Right lobe of liver (tissue), 4 donors: ENCODE data around the gene CLDN18.

Experiments used
- POLR2A ChIP-seq: fragments of 450-650 bp; IDR thresholded peaks from one replicate; pipeline ENCODE4 v1.6.1; 2017; ENCODE audit warnings: antibody characterized with exemption, mild to moderate bottlenecking
- TF ChIP-seq, protein P1 (sequence below), 4 donors: fragments of 200-600 bp in 3 of 4; fragments of 450-650 bp in 1 of 4; IDR thresholded peaks; one replicate each; pipeline versions ENCODE4 v1.5.1 to v1.8.0; 2016 to 2022; ENCODE audit warnings: antibody characterized with exemption in 4 of 4, mild to moderate bottlenecking in 2 of 4
- donor health status: DM: no; HTN: no; CAD: no.
- donor health status: DM: no; HTN: no; CAD: no.
- donor health status: DM: no; HTN: yes; CAD: no.

DNA sequence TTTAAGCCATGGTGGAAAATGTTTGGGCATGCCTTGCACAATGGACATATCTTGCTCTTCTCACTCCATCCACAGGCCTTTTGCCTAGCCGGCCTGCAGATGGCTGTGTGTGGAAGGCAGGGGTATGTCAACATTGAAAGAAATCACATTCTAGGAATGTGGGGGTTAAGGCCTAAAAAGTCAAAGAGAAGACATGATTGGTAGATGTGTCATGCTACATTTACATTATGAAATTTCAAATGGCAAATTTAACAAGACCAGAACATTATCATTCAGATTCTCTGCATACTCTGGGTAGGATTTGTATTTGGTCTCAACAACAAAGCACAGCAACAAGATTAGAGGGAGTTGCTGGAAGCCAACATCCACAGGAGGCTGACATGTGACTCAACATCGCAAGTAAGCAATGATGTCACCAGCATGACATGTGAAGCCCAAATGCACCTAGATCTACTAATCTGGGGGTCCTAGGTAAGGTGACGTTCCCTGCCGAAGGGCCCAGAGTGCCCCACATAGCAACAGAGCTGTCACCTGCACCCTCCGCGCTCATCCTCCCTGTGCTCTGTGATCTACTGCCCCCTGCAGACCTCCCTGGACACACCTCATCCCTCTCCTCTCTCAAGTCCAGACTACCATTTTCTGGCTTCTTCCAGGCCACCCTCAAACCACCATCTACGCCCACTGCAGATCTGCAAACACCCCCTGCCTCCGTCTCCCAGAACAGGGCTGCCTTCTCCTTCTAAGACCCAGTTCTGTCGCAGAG, 39.4 kb downstream of the CLDN18 start:
- TF ChIP-seq POLR2A: no peak
- TF ChIP-seq, protein P1, sequence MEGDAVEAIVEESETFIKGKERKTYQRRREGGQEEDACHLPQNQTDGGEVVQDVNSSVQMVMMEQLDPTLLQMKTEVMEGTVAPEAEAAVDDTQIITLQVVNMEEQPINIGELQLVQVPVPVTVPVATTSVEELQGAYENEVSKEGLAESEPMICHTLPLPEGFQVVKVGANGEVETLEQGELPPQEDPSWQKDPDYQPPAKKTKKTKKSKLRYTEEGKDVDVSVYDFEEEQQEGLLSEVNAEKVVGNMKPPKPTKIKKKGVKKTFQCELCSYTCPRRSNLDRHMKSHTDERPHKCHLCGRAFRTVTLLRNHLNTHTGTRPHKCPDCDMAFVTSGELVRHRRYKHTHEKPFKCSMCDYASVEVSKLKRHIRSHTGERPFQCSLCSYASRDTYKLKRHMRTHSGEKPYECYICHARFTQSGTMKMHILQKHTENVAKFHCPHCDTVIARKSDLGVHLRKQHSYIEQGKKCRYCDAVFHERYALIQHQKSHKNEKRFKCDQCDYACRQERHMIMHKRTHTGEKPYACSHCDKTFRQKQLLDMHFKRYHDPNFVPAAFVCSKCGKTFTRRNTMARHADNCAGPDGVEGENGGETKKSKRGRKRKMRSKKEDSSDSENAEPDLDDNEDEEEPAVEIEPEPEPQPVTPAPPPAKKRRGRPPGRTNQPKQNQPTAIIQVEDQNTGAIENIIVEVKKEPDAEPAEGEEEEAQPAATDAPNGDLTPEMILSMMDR (IDR thresholded peaks at IDR 0.05): no peak
